Activated CD4-positive, alpha-beta T cell treated with anti-CD3 and anti-CD28 coated beads for 36 hours (primary cell): ENCODE results near the gene POLL. TPM values are rescaled to one million over a fixed set of nuclear protein-coding genes. Genes with fewer than 3 reads are reported as not detected.
"Not testable (repeated sequence)": the region's sequence is repeated elsewhere in the genome, so short reads cannot be mapped to it uniquely, and the experiment has no call there.

Experiments used
- ATAC-seq: fragments of 200-7000 bp; cut with Tn5 transposase; one replicate; pipeline ENCODE4 v1.10.0; 2021; ENCODE audit warnings: mild to moderate bottlenecking, moderate library complexity
- CTCF ChIA-PET: fragments of 350-600 bp; sonication (Branson Sonifier 250); formaldehyde crosslinking; loops from one replicate; lab custom pipeline; 2021; ENCODE audit warnings: antibody characterized with exemption; lab: Charles Lee
- POLR2A ChIA-PET: fragments of 350-600 bp; sonication (Branson Sonifier 250); formaldehyde crosslinking; loops from one replicate; lab custom pipeline; 2021; ENCODE audit warnings: antibody characterized with exemption, inconsistent platforms; lab: Charles Lee
- DNase-seq: peaks from one replicate; pipeline ENCODE4 v3.0.0-alpha.2; 2020
- H3K27ac Mint-ChIP-seq: one replicate; pipeline ENCODE4 v1.8.0; 2021; ENCODE audit warnings: mixed read lengths
- H3K27me3 Mint-ChIP-seq: one replicate; pipeline ENCODE4 v1.8.0; 2021; ENCODE audit warnings: mixed read lengths
- H3K36me3 Mint-ChIP-seq: one replicate; pipeline ENCODE4 v1.8.0; 2021; ENCODE audit warnings: low read depth, mixed read lengths
- H3K4me1 Mint-ChIP-seq: one replicate; pipeline ENCODE4 v1.8.0; 2021; ENCODE audit warnings: mixed read lengths
- H3K4me3 Mint-ChIP-seq: one replicate; pipeline ENCODE4 v1.8.0; 2021; ENCODE audit warnings: mild to moderate bottlenecking, moderate library complexity, mixed read lengths
- H3K9me3 Mint-ChIP-seq: one replicate; pipeline ENCODE4 v1.8.0; 2021; ENCODE audit warnings: low read depth, mixed read lengths
- intact Hi-C, 2 experiments: fragments of 100-400 bp; cut with DNase I in 1 of 2; cut with micrococcal nuclease in 1 of 2; formaldehyde crosslinking; loops; one replicate each; pipeline versions ENCODE4 v1.14.2 to v1.15.1; 2022 to 2024; cut with DNase I, micrococcal nuclease
- total RNA-seq, 2 experiments: library from RNA; stranded (reverse); gene quantifications; one replicate each; pipeline ENCODE4 v1.2.3, GENCODE V29; 2021

The POLL gene
- total RNA-seq: 10 to 100 TPM; 30.2 to 31.4 TPM

GRCh38 chr10:101587725-101588653 is at the start of gene POLL, which contains the start of gene DPCD:
Gene POLL, minus strand, starts transcription at chr10:101588257. Its CDS starts 897 bp downstream, at chr10:101587360.
Gene DPCD, plus strand, starts transcription at chr10:101588321. Its CDS starts 16 bp downstream, at chr10:101588337.
- DNase-seq (peak; percentile 97), ATAC-seq (peak; percentile 98)
- H3K9me3 Mint-ChIP-seq: no peaks in the 10 kb centered on the region
- intact Hi-C loops: loop anchor here (1.0 to 5.0 kb wide), 9 partner anchors 106 to 601 kb away; partner anchors contain the start of genes NPM3 (in 2 of the 2), ARMH3 (in 1 of the 2), KAZALD1 (in 1 of the 2) and MRPL43 (in 1 of the 2)
- H3K36me3 Mint-ChIP-seq: peaks cover 17% of the 10 kb centered on the region
- H3K4me3 Mint-ChIP-seq: peak within 1 kb of the TSS; percentile 86
- ChIA-PET CTCF (interaction anchor here (0.6 to 1.7 kb wide), 6 partner anchors 9 to 1106 kb away, joined by 3 to 8 read pairs (median 4); no protein-coding TSS in a partner anchor), POLR2A (interaction anchor here (0.6 to 1.1 kb wide), 2 partner anchors 34 to 122 kb away, joined by 3 to 10 read pairs; no protein-coding TSS in a partner anchor)
- peak within 1 kb of the TSS; percentile 81 for H3K27ac Mint-ChIP-seq
- no peaks in the 10 kb centered on the region for H3K27me3 Mint-ChIP-seq
- peaks cover 18% of the 10 kb centered on the region for H3K4me1 Mint-ChIP-seq

DNA sequence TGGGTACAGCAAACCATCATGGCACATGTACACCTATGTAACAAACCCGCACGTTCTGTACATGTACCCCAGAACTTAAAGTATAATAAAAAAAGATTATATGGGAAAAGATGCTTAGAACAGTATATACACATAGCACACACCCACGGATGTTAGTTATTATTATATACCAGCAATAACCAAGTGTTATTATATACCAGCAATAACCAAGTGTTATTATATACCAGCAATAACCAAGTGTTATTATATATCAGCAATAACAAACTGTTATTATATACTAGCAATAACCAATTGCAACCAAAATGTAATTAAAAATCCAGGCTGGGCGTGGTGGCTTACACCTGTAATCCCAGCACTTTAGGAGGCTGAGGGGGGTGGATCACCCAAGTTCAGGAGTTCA is 45.5 kb upstream of the POLL start:
- POLR2A ChIA-PET, H3K4me1 Mint-ChIP-seq, H3K27ac Mint-ChIP-seq, H3K4me3 Mint-ChIP-seq, DNase-seq, ATAC-seq, intact Hi-C loops, H3K27me3 Mint-ChIP-seq, H3K9me3 Mint-ChIP-seq: not testable (repeated sequence)
- CTCF ChIA-PET: interaction anchor here (0.7 kb wide), 1 partner anchor 110 kb away, joined by 3 read pairs; no protein-coding TSS in a partner anchor
- peaks cover 15% of the 10 kb centered on the region for H3K36me3 Mint-ChIP-seq

GRCh38 chr10:101631821-101632475 is 43.9 kb upstream of the POLL start:
- H3K4me1 Mint-ChIP-seq: peaks cover 9% of the 10 kb centered on the region
- no peak overlapping the region for H3K4me3 Mint-ChIP-seq
- ChIA-PET CTCF (interaction anchor here (0.8 kb wide), 1 partner anchor 27 kb away, joined by 3 read pairs; no protein-coding TSS in a partner anchor), POLR2A (no interaction called here)
- no peaks in the 10 kb centered on the region for H3K9me3 Mint-ChIP-seq
- ATAC-seq: no peak
- H3K36me3 Mint-ChIP-seq: peaks cover 5% of the 10 kb centered on the region
- DNase-seq: no peak
- no peaks in the 10 kb centered on the region for H3K27me3 Mint-ChIP-seq
- intact Hi-C loops: no loop called here
- no peak overlapping the region for H3K27ac Mint-ChIP-seq

DNA sequence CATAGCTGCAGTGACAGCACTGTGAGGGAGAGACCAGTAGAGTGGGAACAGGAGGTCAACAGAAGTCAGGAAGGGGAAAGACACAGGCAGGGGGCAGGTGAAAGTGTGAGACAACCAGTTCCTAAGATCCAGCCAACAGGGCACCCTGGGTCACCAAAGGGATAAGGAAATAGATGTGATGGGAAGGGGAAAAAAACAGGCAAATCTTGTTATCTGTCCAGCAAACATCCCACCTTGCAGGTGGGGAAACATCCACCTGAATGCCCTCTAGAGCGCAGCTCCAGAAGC is 42.5 kb upstream of the POLL start:
- Mint-ChIP-seq H3K27me3 (no peaks in the 10 kb centered on the region), H3K4me3 (no peak overlapping the region), H3K4me1 (peaks cover 7% of the 10 kb centered on the region), H3K36me3 (peaks cover 3% of the 10 kb centered on the region), H3K9me3 (no peaks in the 10 kb centered on the region), H3K27ac (no peak overlapping the region)
- ChIA-PET CTCF (interaction anchor here (0.8 kb wide), 1 partner anchor 28 kb away, joined by 3 read pairs; no protein-coding TSS in a partner anchor), POLR2A (no interaction called here)
- intact Hi-C loops: no loop called here
- DNase-seq: no peak
- ATAC-seq: no peak

- ATAC-seq (no peak), DNase-seq (no peak)
- ChIA-PET CTCF (interaction anchor here (0.8 to 2.4 kb wide), 2 partner anchors 27 kb away, joined by 3 to 12 read pairs; no protein-coding TSS in a partner anchor), POLR2A (no interaction called here)
- H3K9me3 Mint-ChIP-seq: no peaks in the 10 kb centered on the region
- peaks cover under 1% of the 10 kb centered on the region for H3K36me3 Mint-ChIP-seq
- no peak overlapping the region for H3K4me3 Mint-ChIP-seq
- no peaks in the 10 kb centered on the region for H3K27me3 Mint-ChIP-seq
- no peak overlapping the region for H3K27ac Mint-ChIP-seq
- H3K4me1 Mint-ChIP-seq: peaks cover 5% of the 10 kb centered on the region
- intact Hi-C loops: no loop called here
Observed at GRCh38 chr10:101629837-101630632, 42.0 kb upstream of the POLL start.

GRCh38 chr10:101625821-101626412 is 37.9 kb upstream of the POLL start:
- ChIA-PET POLR2A (no interaction called here), CTCF (no interaction called here)
- Mint-ChIP-seq H3K4me3 (no peak overlapping the region), H3K27me3 (no peaks in the 10 kb centered on the region), H3K9me3 (no peaks in the 10 kb centered on the region), H3K4me1 (no peaks in the 10 kb centered on the region), H3K36me3 (peaks cover 12% of the 10 kb centered on the region), H3K27ac (no peak overlapping the region)
- ATAC-seq (no peak), DNase-seq (no peak)
- intact Hi-C loops: loop anchor here in 1 of 2 experiments (2.0 kb wide), 1 partner anchor 21 kb away; no protein-coding TSS in a partner anchor

GRCh38 chr10:101624526-101625102 is 36.6 kb upstream of the POLL start:
- Mint-ChIP-seq H3K27me3 (no peaks in the 10 kb centered on the region), H3K4me3 (no peak overlapping the region), H3K9me3 (no peaks in the 10 kb centered on the region), H3K27ac (no peak overlapping the region), H3K4me1 (no peaks in the 10 kb centered on the region), H3K36me3 (peaks cover 12% of the 10 kb centered on the region)
- ChIA-PET CTCF (no interaction called here), POLR2A (no interaction called here)
- DNase-seq: no peak
- ATAC-seq: no peak
- intact Hi-C loops: no loop called here

- no peaks in the 10 kb centered on the region for H3K4me1 Mint-ChIP-seq
- H3K9me3 Mint-ChIP-seq: no peaks in the 10 kb centered on the region
- ChIA-PET CTCF (no interaction called here), POLR2A (interaction anchor here (0.7 kb wide), 1 partner anchor 577 kb away, joined by 3 read pairs; no protein-coding TSS in a partner anchor)
- DNase-seq: no peak
- no peaks in the 10 kb centered on the region for H3K27me3 Mint-ChIP-seq
- no peak overlapping the region for H3K4me3 Mint-ChIP-seq
- intact Hi-C loops: no loop called here
- no peak overlapping the region for H3K27ac Mint-ChIP-seq
- no peak for ATAC-seq
- H3K36me3 Mint-ChIP-seq: peaks cover 12% of the 10 kb centered on the region
Observed at GRCh38 chr10:101623528-101623927, 35.5 kb upstream of the POLL start.

- ChIA-PET CTCF (no interaction called here), POLR2A (no interaction called here)
- H3K36me3 Mint-ChIP-seq: peaks cover 10% of the 10 kb centered on the region
- no peaks in the 10 kb centered on the region for H3K9me3 Mint-ChIP-seq
- ATAC-seq: no peak
- H3K27ac Mint-ChIP-seq: no peak overlapping the region
- intact Hi-C loops: no loop called here
- no peak for DNase-seq
- H3K4me3 Mint-ChIP-seq: no peak overlapping the region
- H3K27me3 Mint-ChIP-seq: no peaks in the 10 kb centered on the region
- H3K4me1 Mint-ChIP-seq: no peaks in the 10 kb centered on the region
Observed at GRCh38 chr10:101619983-101620382, 31.9 kb upstream of the POLL start.

- DNase-seq: no peak
- Mint-ChIP-seq H3K36me3 (peaks cover 6% of the 10 kb centered on the region), H3K4me1 (no peaks in the 10 kb centered on the region), H3K27ac (no peak overlapping the region), H3K9me3 (no peaks in the 10 kb centered on the region), H3K4me3 (no peak overlapping the region), H3K27me3 (no peaks in the 10 kb centered on the region)
- ATAC-seq: no peak
- ChIA-PET POLR2A (no interaction called here), CTCF (interaction anchor here (0.6 kb wide), 1 partner anchor 162 kb away, joined by 3 read pairs; no protein-coding TSS in a partner anchor)
- intact Hi-C loops: no loop called here
Observed at GRCh38 chr10:101618871-101619270, 30.8 kb upstream of the POLL start.
